Keratinocyte (primary cell): ENCODE data around the gene ARHGEF19. TPM values are rescaled to one million over a fixed set of nuclear protein-coding genes. Genes with fewer than 3 reads are reported as not detected.

Experiments
- DNase-seq: peaks from one replicate; pipeline ENCODE4 v3.0.0-alpha.2; 2011; ENCODE audit warnings: low read depth, missing footprints, low spot score
- FAIRE-seq: peaks from 2 replicates; lab custom pipeline; 2011; peaks lifted over from hg19 to GRCh38; lab: Jason Lieb, UNC
- H2AFZ ChIP-seq: 2 replicates; pipeline ENCODE4 v1.6.0; 2012; ENCODE audit warnings: low read length, control low read depth, inconsistent platforms; ENCODE audit not compliant: control insufficient read depth
- H3K27ac ChIP-seq: 2 replicates; pipeline ENCODE4 v1.5.1; 2011; ENCODE audit warnings: low read length; ENCODE audit not compliant: control insufficient read depth, insufficient read depth
- H3K27me3 ChIP-seq: 3 replicates; pipeline ENCODE4 v1.6.0; 2011; ENCODE audit warnings: low read length; ENCODE audit not compliant: control insufficient read depth, insufficient read depth; ENCODE audit errors: extremely low read depth
- H3K36me3 ChIP-seq, 2 experiments: 2 replicates in 1 of 2; 3 replicates in 1 of 2; pipeline ENCODE4 v1.5.1; 2011; ENCODE audit warnings: low read length in 2 of 2, mild to moderate bottlenecking in 1 of 2; ENCODE audit not compliant: control insufficient read depth in 2 of 2, insufficient read depth in 2 of 2; ENCODE audit errors: extremely low read depth in 1 of 2
- H3K4me1 ChIP-seq: 3 replicates; pipeline ENCODE4 v1.5.1; 2011; ENCODE audit warnings: low read length; ENCODE audit not compliant: control insufficient read depth, insufficient read depth; ENCODE audit errors: extremely low read depth
- H3K4me2 ChIP-seq: 3 replicates; pipeline ENCODE4 v1.6.0; 2011; ENCODE audit warnings: low read depth, low read length; ENCODE audit not compliant: control insufficient read depth, insufficient read depth; ENCODE audit errors: extremely low read depth
- H3K4me3 ChIP-seq, 3 experiments: fragments of 200-600 bp in 1 of 3; sonication (generic) in 1 of 3; 2 replicates in 2 of 3; 3 replicates in 1 of 3; pipeline ENCODE4 v1.5.1; 2011 to 2016; ENCODE audit warnings: low read length in 3 of 3, mild to moderate bottlenecking in 3 of 3, control low read depth in 2 of 3, inconsistent platforms in 1 of 3, low read depth in 1 of 3, mixed read lengths in 1 of 3, mixed run types in 1 of 3, moderate library complexity in 1 of 3; ENCODE audit not compliant: control insufficient read depth in 2 of 3, insufficient read depth in 2 of 3; ENCODE audit errors: extremely low read depth in 1 of 3
- H3K79me2 ChIP-seq: 2 replicates; pipeline ENCODE4 v1.6.0; 2012; ENCODE audit warnings: low read length; ENCODE audit not compliant: control insufficient read depth, insufficient read depth
- H3K9ac ChIP-seq: 3 replicates; pipeline ENCODE4 v1.6.0; 2011; ENCODE audit warnings: low read length; ENCODE audit not compliant: control insufficient read depth, insufficient read depth; ENCODE audit errors: extremely low read depth
- H3K9me1 ChIP-seq: 3 replicates; pipeline ENCODE4 v1.6.0; 2011; ENCODE audit warnings: low read length; ENCODE audit not compliant: control insufficient read depth, insufficient read depth; ENCODE audit errors: extremely low read depth
- H3K9me3 ChIP-seq: 2 replicates; pipeline ENCODE4 v1.5.1; 2012; ENCODE audit warnings: low read depth, low read length; ENCODE audit not compliant: control insufficient read depth
- H4K20me1 ChIP-seq: 3 replicates; pipeline ENCODE4 v1.6.0; 2011; ENCODE audit warnings: low read length; ENCODE audit not compliant: control insufficient read depth, insufficient read depth; ENCODE audit errors: extremely low read depth
- CTCF ChIP-seq, 3 experiments: IDR thresholded peaks in 1 of 3; conservative IDR thresholded peaks in 1 of 3; optimal IDR thresholded peaks in 1 of 3; 2 replicates in 2 of 3; 3 replicates in 1 of 3; pipeline versions ENCODE3 to v1.5.1; 2011; ENCODE audit warnings: low read length in 3 of 3, mild to moderate bottlenecking in 3 of 3, moderate library complexity in 2 of 3, control low read depth in 1 of 3, inconsistent platforms in 1 of 3; ENCODE audit not compliant: insufficient read depth in 2 of 3; ENCODE audit errors: extremely low read depth in 1 of 3
- EZH2 ChIP-seq: IDR thresholded peaks from one replicate; pipeline ENCODE4 v1.6.1; 2012; ENCODE audit warnings: inconsistent platforms, mild to moderate bottlenecking, low read length, moderate library complexity
- dilution Hi-C: fragments of 300-500 bp; cut with MboI; formaldehyde crosslinking; loops from one replicate; pipeline ENCODE4 v1.7.0; 2020; ENCODE audit warnings: low sequenced_read_pairs; ENCODE audit not compliant: extremely low pct_ligation_motif_present
- polyA plus RNA-seq, 5 experiments: library from polyadenylated mRNA; depleted of rRNA in 3 of 5; stranded (reverse) in 3 of 5; stranded (forward) in 1 of 5; unstranded in 1 of 5; fragments of >200 nt; gene quantifications; 1 replicate in 1 of 5; 2 replicates in 3 of 5; 3 replicates in 1 of 5; pipeline versions ENCODE4 v1.2.1 to v1.2.3, GENCODE V29; 2011 to 2012; ENCODE audit warnings: missing spikeins in 2 of 5, low read depth in 1 of 5, low replicate concordance in 1 of 5

Gene ARHGEF19
- polyA plus RNA-seq, 1 donor (not counting 4 experiments of a cell fraction or from before 2014, with no cell fraction given): 5.0 TPM

GRCh38 chr1:16205891-16206546 lies 6.4 kb downstream of the ARHGEF19 start:
- Histone ChIP-seq H3K36me3 (peaks cover 3 to 7% of the 10 kb centered on the region in 2 experiments), H3K27me3 (no peaks in the 10 kb centered on the region), H2AFZ (peak overlapping the region; percentile 76), H3K79me2 (no peaks in the 10 kb centered on the region), H3K4me3 (peak overlapping the region; percentile 32 to 59 (median 58)), H3K4me1 (peaks cover 17% of the 10 kb centered on the region), H3K9ac (peak overlapping the region; percentile 55), H3K4me2 (peak overlapping the region; percentile 76), H3K9me3 (no peaks in the 10 kb centered on the region), H4K20me1 (no peaks in the 10 kb centered on the region), H3K27ac (peak overlapping the region; percentile 51), H3K9me1 (no peaks in the 10 kb centered on the region)
- TF ChIP-seq CTCF (optimal IDR thresholded peaks at IDR 0.05 in 1 of 3, IDR thresholded peaks at IDR 0.05 in 1 of 3, conservative IDR thresholded peaks at IDR 0.05 in 1 of 3; ENCODE audit: extremely low read depth in 1 of 3, insufficient read depth in 2 of 3, low read length in 3 of 3) (no peak), EZH2 (no peak)
- no peak for FAIRE-seq
- no peak for DNase-seq
- dilution Hi-C loops: no loop called here

DNA sequence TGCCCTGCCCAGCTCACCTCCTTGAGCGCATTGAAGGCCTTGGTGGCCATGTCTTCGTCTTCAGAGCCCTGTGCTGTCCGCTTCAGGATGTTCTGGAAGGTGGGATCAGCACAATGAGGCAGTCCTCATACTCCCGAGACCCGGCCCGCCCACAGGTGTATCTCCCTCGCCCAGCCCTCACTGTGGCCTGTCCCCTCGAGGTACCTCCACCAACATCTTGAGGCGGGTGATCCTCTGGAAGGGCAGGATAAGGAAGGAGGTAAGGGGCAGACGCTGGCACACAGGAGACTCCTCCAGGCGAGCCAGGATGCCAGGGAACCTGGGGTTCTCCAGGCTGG lies 7.1 kb downstream of the ARHGEF19 start:
- H3K9me1 ChIP-seq: no peaks in the 10 kb centered on the region
- dilution Hi-C loops: no loop called here
- H3K27ac ChIP-seq: no peak overlapping the region
- H2AFZ ChIP-seq: no peak overlapping the region
- H3K9ac ChIP-seq: no peak overlapping the region
- H3K4me3 ChIP-seq: no peak overlapping the region
- H3K79me2 ChIP-seq: no peaks in the 10 kb centered on the region
- TF ChIP-seq CTCF (optimal IDR thresholded peaks at IDR 0.05 in 1 of 3, IDR thresholded peaks at IDR 0.05 in 1 of 3, conservative IDR thresholded peaks at IDR 0.05 in 1 of 3; ENCODE audit: extremely low read depth in 1 of 3, insufficient read depth in 2 of 3, low read length in 3 of 3): peak in 1 of 3 experiments; percentile 12
- TF ChIP-seq EZH2: no peak
- FAIRE-seq: no peak
- H3K36me3 ChIP-seq: peaks cover 3 to 7% of the 10 kb centered on the region in 2 experiments
- DNase-seq: no peak
- no peak overlapping the region for H3K4me2 ChIP-seq
- H4K20me1 ChIP-seq: no peaks in the 10 kb centered on the region
- no peaks in the 10 kb centered on the region for H3K9me3 ChIP-seq
- H3K27me3 ChIP-seq: no peaks in the 10 kb centered on the region
- peaks cover 17% of the 10 kb centered on the region for H3K4me1 ChIP-seq
